ENCODE data around the gene DENND1C. TPM values are rescaled to one million over a fixed set of nuclear protein-coding genes. Genes with fewer than 3 reads are reported as not detected.
A peak's percentile ranks its signal among the peaks of the same experiment; 100 is the strongest.

DENND1C gene
- total and polyA plus RNA-seq, 9 of the 15 experiments (the other 6 are each of a cell fraction or from before 2014, with no cell fraction given): 0.03 to 1.2 (median 0.32) TPM; not detected in 1

- TF ChIP-seq TOE1 (IDR thresholded peaks at IDR 0.05; ENCODE audit: borderline replicate concordance) (peak; percentile 88), TOE1 (CRISPR knock-in tag; IDR thresholded peaks at IDR 0.05; ENCODE audit: borderline replicate concordance, low read depth) (no peak), PHF21A (IDR thresholded peaks at IDR 0.05; ENCODE audit: borderline replicate concordance, low read depth) (0 out of 2 replicates have a peak, but pooled peaks have one; percentile 53), ARID4B (CRISPR knock-in tag; IDR thresholded peaks at IDR 0.05) (peak; percentile 68), ZNF143 (CRISPR knock-in tag; IDR thresholded peaks at IDR 0.05) (no peak), ELK3 (CRISPR knock-in tag; IDR thresholded peaks at IDR 0.05) (no peak), MNT (conservative IDR thresholded peaks at IDR 0.05) (peak; percentile 49 to 59; a peak in 3 of 4 replicates), MLX (CRISPR knock-in tag; conservative IDR thresholded peaks at IDR 0.05) (no peak), GTF2A2 (tag; IDR thresholded peaks at IDR 0.05) (no peak), ZNF75A (CRISPR knock-in tag; IDR thresholded peaks at IDR 0.05) (no peak), YY1 (IDR thresholded peaks at IDR 0.05; ENCODE audit: borderline replicate concordance in 1 of 3, control insufficient read depth in 1 of 3, extremely low read depth in 1 of 3, insufficient read depth in 3 of 3, insufficient read length in 1 of 3, insufficient replicate concordance in 2 of 3, low read depth in 1 of 3, low read length in 2 of 3) (peak in 1 of 3 experiments; percentile 5), AFF4 (CRISPR knock-in tag; IDR thresholded peaks at IDR 0.05) (peak; percentile 90), HNRNPK (IDR thresholded peaks at IDR 0.05; ENCODE audit: low read depth, low read length, poor library complexity, severe bottlenecking) (no peak)
These were observed 21.3 kb downstream of the DENND1C start (continued) for GRCh38 chr19:6460099-6460884.

Data from K562 (cell line).